ENCODE data around the gene ADPRH.

DNA sequence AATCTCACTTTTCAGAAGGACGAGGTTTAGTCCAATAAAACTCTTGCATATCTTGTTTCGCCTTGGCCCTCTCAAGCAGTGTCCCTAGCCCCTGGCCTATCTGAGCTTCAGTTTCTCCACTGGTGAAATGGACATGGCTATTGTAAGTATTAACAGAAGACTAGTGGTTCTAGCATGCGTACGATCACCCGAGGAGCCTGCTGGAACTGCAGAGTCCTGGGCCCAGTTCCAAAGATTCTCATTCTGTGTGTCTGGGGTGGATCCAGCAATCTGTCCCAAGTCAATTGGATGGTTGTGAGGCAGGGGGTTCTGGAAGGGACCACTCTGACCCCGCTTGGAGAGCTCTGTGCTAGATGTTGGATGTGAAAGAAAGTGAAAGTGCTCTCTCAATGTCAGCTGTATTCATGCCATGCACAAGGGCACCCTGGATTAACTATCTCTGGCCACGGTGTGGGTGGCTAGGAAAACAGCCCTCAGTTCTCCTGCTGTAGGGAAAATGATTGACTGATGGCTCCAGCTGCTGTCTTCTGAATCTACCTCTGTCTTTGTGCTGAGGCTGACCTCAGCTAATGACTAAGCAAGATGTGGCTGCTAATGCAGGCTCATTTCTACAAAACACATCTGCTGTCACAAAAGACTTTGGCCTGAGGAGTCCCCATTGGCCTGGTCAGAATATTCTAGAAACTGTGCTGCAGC is 16.5 kb downstream of the ADPRH start:
- TF ChIP-seq EZH2phosphoT487 (IDR thresholded peaks at IDR 0.05; ENCODE audit: low read depth), result no peak
- TF ChIP-seq, protein P1, sequence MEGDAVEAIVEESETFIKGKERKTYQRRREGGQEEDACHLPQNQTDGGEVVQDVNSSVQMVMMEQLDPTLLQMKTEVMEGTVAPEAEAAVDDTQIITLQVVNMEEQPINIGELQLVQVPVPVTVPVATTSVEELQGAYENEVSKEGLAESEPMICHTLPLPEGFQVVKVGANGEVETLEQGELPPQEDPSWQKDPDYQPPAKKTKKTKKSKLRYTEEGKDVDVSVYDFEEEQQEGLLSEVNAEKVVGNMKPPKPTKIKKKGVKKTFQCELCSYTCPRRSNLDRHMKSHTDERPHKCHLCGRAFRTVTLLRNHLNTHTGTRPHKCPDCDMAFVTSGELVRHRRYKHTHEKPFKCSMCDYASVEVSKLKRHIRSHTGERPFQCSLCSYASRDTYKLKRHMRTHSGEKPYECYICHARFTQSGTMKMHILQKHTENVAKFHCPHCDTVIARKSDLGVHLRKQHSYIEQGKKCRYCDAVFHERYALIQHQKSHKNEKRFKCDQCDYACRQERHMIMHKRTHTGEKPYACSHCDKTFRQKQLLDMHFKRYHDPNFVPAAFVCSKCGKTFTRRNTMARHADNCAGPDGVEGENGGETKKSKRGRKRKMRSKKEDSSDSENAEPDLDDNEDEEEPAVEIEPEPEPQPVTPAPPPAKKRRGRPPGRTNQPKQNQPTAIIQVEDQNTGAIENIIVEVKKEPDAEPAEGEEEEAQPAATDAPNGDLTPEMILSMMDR (IDR thresholded peaks at IDR 0.05; ENCODE audit: low read depth, low read length), result no peak

All from OCI-LY3 (cell line).